HG03060 (cell line): ENCODE results near the gene SLC35C1.
A peak's percentile ranks its signal among the peaks of the same experiment; 100 is the strongest.
"Not testable (repeated sequence)": the region's sequence is repeated elsewhere in the genome, so short reads cannot be mapped to it uniquely, and the experiment has no call there.

ENCODE experiments used
- ATAC-seq: cut with Tn5 transposase; IDR thresholded peaks from one replicate; pipeline ENCODE4 v1.9.1; 2021; ENCODE audit warnings: low read depth, moderate number of reproducible peaks; ENCODE audit not compliant: unreplicated experiment

Gene SLC35C1

GRCh38 chr11:45840251-45840650, 35.3 kb downstream of the SLC35C1 start:
- ATAC-seq: not testable (repeated sequence)

GRCh38 chr11:45843158-45843924, 38.4 kb downstream of the SLC35C1 start:
- no peak for ATAC-seq

GRCh38 chr11:45844822-45845578, 40.1 kb downstream of the SLC35C1 start:
- no peak for ATAC-seq

DNA sequence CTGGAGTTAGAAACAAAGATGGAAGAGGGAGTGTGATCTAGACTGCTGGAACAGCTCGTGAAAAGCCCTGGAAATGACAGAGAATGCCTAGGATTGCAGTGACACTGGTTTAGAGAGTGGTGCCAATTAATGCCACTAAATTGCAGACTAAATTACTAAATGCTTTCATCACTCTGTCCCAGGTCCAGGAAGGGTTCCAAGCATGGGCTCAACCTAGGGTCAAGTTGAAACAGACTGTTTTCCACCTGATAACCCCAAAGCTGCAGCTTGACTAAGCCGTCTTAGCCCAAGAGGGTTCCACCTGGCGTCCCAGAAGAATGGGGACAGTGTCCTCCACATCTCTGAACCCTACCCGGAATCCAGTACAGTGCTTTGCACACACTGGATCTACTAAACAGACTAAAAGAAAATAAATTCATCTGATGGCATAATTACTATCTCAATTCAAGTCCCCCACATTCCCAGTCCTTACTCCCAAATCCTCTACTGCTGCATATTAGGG, 41.3 kb downstream of the SLC35C1 start:
- ATAC-seq: no peak

DNA sequence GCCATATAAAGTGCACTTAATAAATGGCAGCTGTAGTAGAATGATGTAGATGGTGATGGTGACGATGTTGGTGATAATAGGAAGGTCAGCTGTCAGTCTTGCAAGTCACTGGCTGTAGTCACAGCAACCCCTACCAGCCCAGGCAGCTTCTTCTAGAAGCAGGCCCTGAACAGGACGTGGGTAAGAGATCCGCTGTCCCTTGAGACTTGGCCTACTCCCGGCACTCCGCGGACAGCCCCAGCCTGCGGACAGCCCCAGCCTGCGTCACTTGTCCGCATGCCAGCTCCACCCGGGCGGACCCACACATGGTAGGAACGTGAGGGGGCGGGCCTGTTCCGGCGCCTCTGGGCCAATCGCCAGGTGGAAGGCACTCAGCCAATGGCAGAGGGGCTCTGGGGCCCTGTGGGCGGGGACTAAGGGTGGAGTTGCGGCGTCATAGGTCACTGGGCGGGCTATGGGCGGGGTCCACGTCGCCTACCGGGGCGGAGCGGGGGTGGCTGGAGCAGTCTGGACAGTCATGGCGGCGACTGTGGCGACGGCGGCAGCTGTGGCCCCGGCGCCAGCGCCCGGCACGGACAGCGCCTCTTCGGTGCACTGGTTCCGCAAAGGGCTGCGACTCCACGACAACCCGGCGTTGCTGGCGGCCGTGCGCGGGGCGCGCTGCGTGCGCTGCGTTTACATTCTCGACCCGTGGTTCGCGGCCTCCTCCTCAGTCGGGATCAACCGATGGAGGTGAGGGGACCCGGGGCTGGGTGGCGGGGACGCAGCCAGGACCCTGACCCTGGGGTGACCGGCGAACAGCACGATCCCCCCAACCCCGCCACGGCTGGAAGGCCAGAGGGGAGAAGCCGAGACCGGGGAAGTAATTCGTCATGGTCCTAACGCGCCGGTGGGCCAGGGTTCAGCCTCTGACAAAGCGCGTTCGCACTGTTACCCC, 42.3 kb downstream of the SLC35C1 start, which contains the start of gene CRY2:
Gene CRY2, plus strand, starts transcription at position 502 of the 937 bp plus-strand sequence. Its CDS starts 16 bp downstream, at position 518.
- peak; percentile 78 for ATAC-seq

GRCh38 chr11:45847911-45848316, 43.0 kb downstream of the SLC35C1 start:
- no peak for ATAC-seq

DNA sequence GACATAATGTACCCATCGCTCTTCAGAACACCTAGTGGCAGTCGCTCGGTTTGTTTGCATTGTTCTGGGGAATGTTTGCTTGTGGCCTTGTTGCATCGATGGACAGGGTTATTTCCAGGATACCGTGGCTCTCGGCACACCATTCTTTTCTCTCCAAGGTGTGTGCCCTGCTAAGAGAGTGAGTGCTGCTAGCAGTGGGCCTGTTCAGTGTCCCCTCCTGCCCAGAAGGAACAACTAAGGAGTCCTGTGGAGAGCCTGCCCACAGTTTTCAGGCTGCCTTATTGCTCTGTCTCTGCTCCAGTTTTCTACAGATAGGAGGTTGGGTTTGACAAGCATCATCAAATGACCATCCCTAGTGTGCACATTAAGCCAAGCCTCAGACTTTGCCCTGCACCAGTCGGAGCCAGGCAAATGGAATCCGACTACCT, 43.7 kb downstream of the SLC35C1 start:
- ATAC-seq: no peak

DNA sequence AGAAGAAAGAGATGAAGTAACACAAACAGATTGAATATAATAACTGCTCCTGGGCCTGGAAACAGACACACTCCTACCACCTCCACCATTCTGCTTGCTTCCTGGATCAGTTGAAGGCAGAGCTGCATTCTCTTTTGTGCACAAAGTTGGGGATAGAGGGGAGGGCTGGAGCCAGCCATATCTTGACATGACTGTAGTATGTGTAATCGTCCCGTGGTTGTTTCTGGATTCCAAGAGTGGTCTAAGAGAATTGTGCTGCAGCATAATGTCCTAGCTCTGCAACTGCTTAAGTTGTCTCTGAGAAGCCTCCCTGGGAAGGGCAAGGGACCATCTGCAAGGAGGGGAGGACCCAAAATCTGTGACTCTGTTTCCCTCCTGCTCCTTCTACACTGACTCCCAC, 45.5 kb downstream of the SLC35C1 start:
- ATAC-seq: no peak

DNA sequence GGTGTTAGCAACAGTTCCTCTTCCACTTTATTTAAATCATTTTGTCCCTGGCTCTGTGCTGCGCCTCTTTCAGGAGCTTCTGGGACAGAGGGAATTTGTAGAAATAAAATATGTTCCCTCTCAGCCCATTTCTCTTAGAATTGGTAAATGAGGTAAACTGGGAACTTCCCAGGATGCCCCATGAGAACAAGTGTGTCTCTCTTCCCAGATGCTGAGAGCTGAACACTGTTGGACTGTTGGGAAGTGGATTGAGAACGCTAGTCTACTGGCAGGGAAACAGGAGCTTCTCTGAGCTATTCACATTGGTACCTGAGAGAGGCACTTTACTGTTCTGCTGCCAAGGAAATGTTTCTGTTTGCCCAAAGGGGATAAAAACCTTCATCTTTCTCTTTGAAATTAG, 46.3 kb downstream of the SLC35C1 start:
- ATAC-seq: no peak

DNA sequence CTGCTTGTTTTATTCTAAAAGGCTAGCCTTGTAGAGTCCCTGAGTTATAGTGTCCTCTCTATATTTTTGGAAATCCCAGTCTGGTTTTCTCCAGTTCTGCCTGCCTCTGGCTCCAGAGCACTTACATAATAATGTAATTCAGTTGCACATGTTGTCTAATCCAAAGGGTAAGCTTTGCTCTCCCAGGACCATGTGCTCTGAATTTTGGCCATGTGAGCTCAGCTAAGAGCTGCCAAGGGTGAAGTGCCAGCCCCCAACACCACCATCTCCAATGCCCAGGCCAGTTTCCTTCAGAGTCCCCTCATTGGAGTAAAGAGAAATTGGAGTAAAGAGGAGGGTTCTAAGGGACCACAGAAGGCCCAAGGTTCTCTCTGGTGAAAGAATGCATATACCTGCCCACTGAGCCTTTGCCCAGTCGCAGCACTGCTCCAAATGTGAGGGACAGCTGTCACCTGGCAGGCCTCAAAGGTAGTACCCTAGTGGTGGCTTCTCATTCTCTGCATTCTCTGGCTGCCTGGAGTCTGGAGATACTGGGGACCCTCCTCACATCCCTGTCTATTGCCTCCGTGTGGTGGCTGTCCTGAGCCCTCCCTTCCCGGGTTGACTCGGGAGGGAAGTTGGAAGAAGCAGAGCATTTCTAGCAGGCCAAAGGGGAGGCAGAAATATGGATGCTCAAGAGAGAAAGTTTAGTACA, 47.2 kb downstream of the SLC35C1 start:
- ATAC-seq: no peak

DNA sequence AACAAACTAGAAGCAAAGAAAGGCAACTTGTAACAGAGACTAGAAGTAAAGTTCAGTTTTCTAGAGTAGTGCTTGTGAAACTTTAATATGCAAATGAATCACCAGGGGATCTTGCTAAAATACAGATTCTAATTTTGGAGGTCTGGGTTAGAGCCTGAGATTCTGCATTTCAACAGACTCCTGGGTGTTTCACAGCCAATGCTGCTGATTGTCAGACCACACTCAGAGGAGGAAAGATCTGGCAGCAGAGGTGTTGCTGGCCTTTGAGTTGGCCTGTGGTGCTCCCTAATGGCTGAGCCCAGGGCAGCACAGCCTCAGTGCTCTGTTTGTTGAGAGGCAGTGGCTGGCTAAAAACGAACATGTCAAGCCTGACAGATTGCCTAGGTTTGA, 47.8 kb downstream of the SLC35C1 start:
- ATAC-seq: no peak

GRCh38 chr11:45853332-45854219, 48.6 kb downstream of the SLC35C1 start:
- no peak for ATAC-seq

DNA sequence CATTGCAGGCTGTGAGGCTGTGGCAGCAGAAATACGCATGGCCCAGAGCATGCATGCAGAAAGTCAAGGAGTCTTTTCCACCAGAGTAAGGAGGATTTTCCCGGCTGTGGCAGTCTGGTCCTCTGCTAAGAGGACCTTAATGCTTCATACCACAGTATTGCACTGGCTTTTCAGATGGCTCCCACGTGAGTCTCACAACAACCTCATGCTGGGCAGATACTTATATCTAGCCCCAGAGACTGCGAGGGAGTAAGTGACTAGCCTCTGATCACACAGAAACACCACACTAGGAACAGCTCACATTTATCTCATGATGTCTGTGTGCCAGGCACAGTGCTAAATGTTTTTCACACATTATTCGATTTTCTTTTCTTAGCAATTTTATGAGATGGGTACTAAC, 50.4 kb downstream of the SLC35C1 start:
- ATAC-seq: no peak

DNA sequence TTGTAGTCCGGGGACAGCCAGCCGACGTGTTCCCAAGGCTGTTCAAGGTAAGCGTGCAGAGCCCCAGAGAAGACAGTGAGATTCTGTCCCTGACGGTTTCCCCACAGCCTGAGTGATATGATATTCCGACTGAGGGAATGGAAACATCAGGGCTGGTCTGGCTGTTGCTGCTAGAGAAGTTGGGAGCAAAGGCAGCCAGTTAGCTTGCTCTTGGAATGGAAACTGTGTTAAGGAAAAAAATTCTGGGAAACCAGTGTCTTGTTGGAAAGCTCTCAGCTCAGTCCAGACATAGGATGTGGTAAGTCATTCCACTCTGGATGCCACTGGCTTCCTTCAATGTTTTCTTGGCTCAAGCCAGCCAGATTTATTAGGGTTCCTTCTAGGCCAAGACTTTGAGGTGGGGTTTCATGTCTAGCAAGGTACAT, 51.1 kb downstream of the SLC35C1 start:
- ATAC-seq: no peak

- ATAC-seq: no peak
Observed at GRCh38 chr11:45857961-45858474, 53.1 kb downstream of the SLC35C1 start.

GRCh38 chr11:45858751-45859398, 53.9 kb downstream of the SLC35C1 start:
- no peak for ATAC-seq

GRCh38 chr11:45859661-45860140, 54.8 kb downstream of the SLC35C1 start:
- ATAC-seq: no peak

DNA sequence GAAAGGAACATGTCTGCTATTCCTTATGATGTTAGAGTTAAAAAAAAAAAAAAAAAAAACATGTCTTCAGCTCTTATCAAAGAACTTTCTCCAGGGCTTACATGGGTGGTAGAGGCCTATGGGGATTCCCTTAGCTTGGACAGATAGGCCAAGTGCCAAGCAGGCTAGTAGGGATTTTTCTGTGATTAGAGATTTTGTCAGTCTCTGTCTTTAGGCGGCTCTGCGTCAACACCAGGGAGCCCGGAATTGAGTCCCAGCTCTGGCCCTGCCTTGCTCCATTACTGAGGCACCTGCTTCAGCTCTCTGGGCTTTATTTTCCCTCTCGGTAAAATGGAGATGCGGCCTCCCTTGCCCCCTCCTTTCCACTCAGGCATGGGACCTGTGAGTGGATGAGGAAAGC, 55.4 kb downstream of the SLC35C1 start:
- no peak for ATAC-seq
